A673 (cell line): ENCODE measurements around the gene SELP. TPM values are rescaled to one million over a fixed set of nuclear protein-coding genes. Genes with fewer than 3 reads are reported as not detected.
A peak's percentile ranks its signal among the peaks of the same experiment; 100 is the strongest.

Source experiments
- BruUV-seq: library from RNA; stranded (reverse); fragments of 400-500 nt; replicated peaks from 2 replicates; lab custom pipeline; 2021; lab: Mats Ljungman, UMichigan
- CTCF ChIA-PET: fragments of 300-600 bp; sonication (Branson Sonifier 250); formaldehyde crosslinking; loops from one replicate; lab custom pipeline; 2022; ENCODE audit warnings: antibody characterized with exemption; lab: Charles Lee
- POLR2A ChIA-PET: fragments of 300-600 bp; sonication (Branson Sonifier 250); formaldehyde crosslinking; loops from one replicate; lab custom pipeline; 2022; ENCODE audit warnings: antibody characterized with exemption; ENCODE audit not compliant: low non-redundant PET; lab: Charles Lee
- DNase-seq: peaks from one replicate; pipeline ENCODE4 v3.0.0-alpha.2; 2015; ENCODE audit warnings: low spot score
- H3K27ac ChIP-seq: fragments of 200-600 bp; sonication (generic); 2 replicates; pipeline ENCODE4 v1.5.1; 2016; ENCODE audit warnings: mixed run types, low read depth, mild to moderate bottlenecking, mixed read lengths, antibody characterized with exemption, low read length; ENCODE audit not compliant: poor library complexity, severe bottlenecking
- H3K27me3 ChIP-seq: fragments of 200-600 bp; sonication (generic); replicated peaks from 2 replicates; pipeline ENCODE4 v1.6.1; 2017; ENCODE audit warnings: mixed run types, low read depth, mild to moderate bottlenecking, mixed read lengths, antibody characterized with exemption, low read length; ENCODE audit not compliant: insufficient read depth, poor library complexity
- H3K36me3 ChIP-seq: fragments of 200-600 bp; sonication (generic); 2 replicates; pipeline ENCODE4 v1.6.1; 2016; ENCODE audit warnings: mixed run types, mild to moderate bottlenecking, mixed read lengths, antibody characterized with exemption, low read length; ENCODE audit not compliant: insufficient read depth, poor library complexity, severe bottlenecking
- H3K4me1 ChIP-seq: fragments of 200-600 bp; sonication (generic); 2 replicates; pipeline ENCODE4 v1.6.1; 2017; ENCODE audit warnings: mixed run types, mild to moderate bottlenecking, mixed read lengths, antibody characterized with exemption, low read length; ENCODE audit not compliant: insufficient read depth, poor library complexity, severe bottlenecking
- H3K4me3 ChIP-seq: fragments of 200-600 bp; sonication (generic); 2 replicates; pipeline ENCODE4 v1.5.1; 2016; ENCODE audit warnings: low read depth, mixed run types, mild to moderate bottlenecking, mixed read lengths, low read length; ENCODE audit not compliant: poor library complexity, severe bottlenecking
- H3K9me3 ChIP-seq: fragments of 200-600 bp; sonication (generic); 2 replicates; pipeline ENCODE4 v1.6.1; 2016; ENCODE audit warnings: mixed run types, low read depth, mild to moderate bottlenecking, mixed read lengths, antibody characterized with exemption, low read length; ENCODE audit not compliant: poor library complexity, severe bottlenecking
- EZH2 ChIP-seq: fragments of 200-600 bp; sonication (generic); IDR thresholded peaks from 2 replicates; pipeline ENCODE4 v1.6.1; 2017; ENCODE audit warnings: borderline replicate concordance, low read depth, mild to moderate bottlenecking, mixed read lengths, antibody characterized with exemption, low read length; ENCODE audit not compliant: poor library complexity, severe bottlenecking
- intact Hi-C: fragments of 100-400 bp; cut with micrococcal nuclease; formaldehyde crosslinking; loops from one replicate; pipeline ENCODE4 v1.10.0; 2022; ENCODE audit not compliant: unreplicated experiment
- total RNA-seq: library from RNA; stranded (reverse); gene quantifications from 2 replicates; pipeline ENCODE4 v1.2.3, GENCODE V29; 2021
- TF ChIP-seq, protein P1 (sequence below): fragments of 300-800, 200-600 bp; sonication (generic); conservative IDR thresholded peaks from 2 replicates; pipeline ENCODE4 v1.5.1; 2017; ENCODE audit warnings: low read depth, mild to moderate bottlenecking, antibody characterized with exemption, low read length, moderate library complexity, mixed read lengths

The SELP gene
- total RNA-seq, 1 experiment from 2014 or later: not detected

DNA sequence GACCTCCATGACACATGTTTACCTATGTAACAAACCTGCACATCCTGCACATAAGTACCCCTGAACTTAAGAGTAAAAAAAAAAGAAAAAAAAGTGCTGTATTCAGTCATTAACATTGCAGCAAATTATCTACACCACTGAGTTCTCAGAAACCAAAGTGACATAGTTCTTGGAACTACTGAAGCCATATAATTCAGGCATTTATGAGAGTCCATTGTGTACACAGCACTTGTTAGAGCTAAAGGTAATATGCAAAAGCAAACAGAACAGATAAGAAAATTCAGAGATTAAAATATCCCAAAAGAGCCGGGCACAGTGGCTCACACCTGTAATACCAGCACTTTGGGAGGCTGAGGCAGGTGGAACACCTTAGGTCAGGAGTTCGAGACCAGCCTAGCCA, 81.6 kb downstream of the SELP start:
- intact Hi-C loops: loop anchor here (5.0 to 10.0 kb wide), 3 partner anchors 946 to 1201 kb away; no protein-coding TSS in a partner anchor
- no TSS peak for BruUV-seq
- TF ChIP-seq, protein P1, sequence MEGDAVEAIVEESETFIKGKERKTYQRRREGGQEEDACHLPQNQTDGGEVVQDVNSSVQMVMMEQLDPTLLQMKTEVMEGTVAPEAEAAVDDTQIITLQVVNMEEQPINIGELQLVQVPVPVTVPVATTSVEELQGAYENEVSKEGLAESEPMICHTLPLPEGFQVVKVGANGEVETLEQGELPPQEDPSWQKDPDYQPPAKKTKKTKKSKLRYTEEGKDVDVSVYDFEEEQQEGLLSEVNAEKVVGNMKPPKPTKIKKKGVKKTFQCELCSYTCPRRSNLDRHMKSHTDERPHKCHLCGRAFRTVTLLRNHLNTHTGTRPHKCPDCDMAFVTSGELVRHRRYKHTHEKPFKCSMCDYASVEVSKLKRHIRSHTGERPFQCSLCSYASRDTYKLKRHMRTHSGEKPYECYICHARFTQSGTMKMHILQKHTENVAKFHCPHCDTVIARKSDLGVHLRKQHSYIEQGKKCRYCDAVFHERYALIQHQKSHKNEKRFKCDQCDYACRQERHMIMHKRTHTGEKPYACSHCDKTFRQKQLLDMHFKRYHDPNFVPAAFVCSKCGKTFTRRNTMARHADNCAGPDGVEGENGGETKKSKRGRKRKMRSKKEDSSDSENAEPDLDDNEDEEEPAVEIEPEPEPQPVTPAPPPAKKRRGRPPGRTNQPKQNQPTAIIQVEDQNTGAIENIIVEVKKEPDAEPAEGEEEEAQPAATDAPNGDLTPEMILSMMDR: no peak
- no peak for TF ChIP-seq EZH2
- Histone ChIP-seq H3K27ac (no peak overlapping the region), H3K36me3 (no peaks in the 10 kb centered on the region), H3K9me3 (no peaks in the 10 kb centered on the region), H3K4me1 (no peaks in the 10 kb centered on the region), H3K4me3 (no peak overlapping the region), H3K27me3 (no peaks in the 10 kb centered on the region)
- ChIA-PET POLR2A (no interaction called here), CTCF (no interaction called here)
- DNase-seq: no peak

DNA sequence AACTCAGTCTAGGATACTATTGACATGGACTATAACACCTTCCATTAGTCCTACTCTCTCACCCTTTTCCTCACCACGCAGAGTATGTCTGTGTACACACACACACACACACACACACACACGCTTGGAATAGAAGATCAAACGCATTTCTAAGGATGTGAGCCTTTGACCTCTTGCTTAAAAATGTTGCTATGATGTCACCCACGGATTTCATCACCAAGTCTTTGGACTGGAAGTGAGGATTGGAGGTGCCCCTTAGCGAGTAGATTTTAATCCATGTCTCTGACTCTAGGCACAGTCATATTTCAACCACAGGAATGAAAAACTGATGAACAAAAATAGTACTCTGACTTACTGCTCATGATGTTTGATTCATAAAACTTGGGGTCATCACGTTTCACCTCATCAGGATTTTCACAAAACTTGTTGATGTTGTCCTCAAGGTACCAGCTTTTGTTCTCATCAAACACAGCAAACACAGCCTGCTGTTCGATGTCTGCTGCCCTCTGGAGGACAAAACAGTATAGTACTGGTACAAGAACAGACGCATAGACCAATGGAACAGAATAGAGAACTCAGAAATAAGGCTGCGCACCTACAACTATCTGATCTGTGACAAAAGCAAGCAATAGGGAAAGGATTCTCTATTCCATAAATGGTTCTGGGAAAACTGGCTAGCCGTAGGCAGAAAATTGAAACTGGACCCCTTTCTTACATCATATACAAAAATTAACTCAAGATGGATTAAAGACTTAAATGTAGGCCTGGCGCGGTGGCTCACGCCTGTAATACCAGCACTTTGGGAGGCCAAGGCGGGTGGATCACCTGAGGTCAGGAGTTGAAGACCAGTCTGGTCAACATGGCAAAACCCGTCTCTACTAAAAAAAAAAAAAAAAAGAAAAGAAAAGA, 83.6 kb downstream of the SELP start:
- Histone ChIP-seq H3K27me3 (no peaks in the 10 kb centered on the region), H3K27ac (no peak overlapping the region), H3K9me3 (no peaks in the 10 kb centered on the region), H3K36me3 (no peaks in the 10 kb centered on the region), H3K4me3 (no peak overlapping the region), H3K4me1 (no peaks in the 10 kb centered on the region)
- intact Hi-C loops: loop anchor here (1.0 to 10.0 kb wide), 4 partner anchors 80 to 1199 kb away; no protein-coding TSS in a partner anchor
- no peak for TF ChIP-seq EZH2
- TF ChIP-seq, protein P1: peak; percentile 80
- ChIA-PET POLR2A (no interaction called here), CTCF (interaction anchor here (0.6 to 1.4 kb wide), 7 partner anchors 34 to 1107 kb away, joined by 3 to 8 read pairs (median 3); partner anchors contain the start of genes CCDC181 and SLC19A2)
- no TSS peak for BruUV-seq
- DNase-seq: peak; percentile 80

DNA sequence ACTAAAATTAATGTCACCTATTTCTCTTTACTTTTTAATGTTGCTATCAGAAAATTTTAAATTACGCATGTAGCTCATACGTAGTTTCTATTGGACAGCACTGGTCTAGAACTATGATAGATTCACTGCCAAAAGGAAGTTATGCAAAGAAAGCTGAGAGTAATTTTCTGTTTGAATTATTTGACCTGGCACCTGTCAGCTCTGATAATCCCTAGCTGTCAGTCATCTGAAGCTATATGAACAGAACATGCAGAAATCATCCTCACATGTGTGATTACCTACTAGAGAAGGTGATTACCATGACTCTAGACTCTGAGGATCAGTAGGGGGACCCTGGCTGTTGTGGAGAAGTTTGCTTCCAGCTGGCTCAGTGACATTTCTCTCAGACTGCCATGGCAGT, 84.5 kb downstream of the SELP start:
- Histone ChIP-seq H3K9me3 (no peaks in the 10 kb centered on the region), H3K27ac (no peak overlapping the region), H3K36me3 (no peaks in the 10 kb centered on the region), H3K27me3 (no peaks in the 10 kb centered on the region), H3K4me3 (no peak overlapping the region), H3K4me1 (no peaks in the 10 kb centered on the region)
- no TSS peak for BruUV-seq
- POLR2A ChIA-PET: no interaction called here
- no peak for TF ChIP-seq EZH2
- TF ChIP-seq, protein P1: no peak
- intact Hi-C loops: loop anchor here (5.0 to 10.0 kb wide), 3 partner anchors 943 to 1198 kb away; no protein-coding TSS in a partner anchor
- CTCF ChIA-PET: interaction anchor here (1.4 kb wide), 1 partner anchor 942 kb away, joined by 8 read pairs; no protein-coding TSS in a partner anchor
- DNase-seq: no peak
